GM11168 (cell line): Measurements from ENCODE around the gene MDGA2.

Source experiments
- in situ Hi-C: fragments of 300-500 bp; cut with MboI; formaldehyde crosslinking; loops from one replicate; pipeline ENCODE4 v1.12.0; 2022; ENCODE audit warnings: low sequenced_read_pairs; ENCODE audit not compliant: unreplicated experiment

Gene MDGA2

DNA sequence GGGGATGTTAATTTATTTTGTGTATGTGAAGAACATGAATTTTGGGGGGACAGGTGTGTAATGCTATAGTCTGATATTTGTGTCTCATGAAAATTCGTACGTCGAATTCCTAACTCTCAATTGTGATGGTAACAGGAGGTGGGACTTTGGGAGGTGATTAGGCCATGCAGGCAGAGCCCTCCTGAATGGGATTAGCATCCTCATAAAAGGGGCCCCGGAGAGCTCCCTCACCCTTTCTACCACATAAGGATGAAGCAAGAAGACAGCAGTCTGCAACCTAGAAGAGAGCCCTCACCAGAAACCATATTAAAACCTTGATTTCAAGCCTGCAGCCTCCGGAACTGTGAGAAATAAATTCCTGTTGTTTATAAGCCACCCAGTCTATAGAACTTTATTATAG, 165.4 kb downstream of the MDGA2 start:
- in situ Hi-C loops, result no loop called here

DNA sequence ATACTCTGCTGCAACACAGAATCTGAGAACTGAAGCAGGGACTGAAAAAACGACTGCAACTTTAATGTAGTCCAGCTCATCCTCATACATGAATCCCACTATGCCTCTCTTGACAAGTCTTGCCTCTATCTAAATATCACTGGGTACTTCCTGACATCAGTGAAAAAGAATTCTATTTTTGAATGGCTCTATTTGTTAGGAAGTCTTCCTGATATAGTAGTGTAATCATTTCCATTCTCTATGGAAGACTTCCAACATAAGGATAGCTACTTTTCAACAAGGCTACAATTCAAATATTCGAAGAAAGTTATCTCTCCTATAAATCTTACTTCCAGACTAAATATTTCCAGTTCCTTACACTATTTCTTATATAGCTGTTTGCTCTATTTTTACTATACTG, 167.5 kb downstream of the MDGA2 start:
- in situ Hi-C loops, result no loop called here

DNA sequence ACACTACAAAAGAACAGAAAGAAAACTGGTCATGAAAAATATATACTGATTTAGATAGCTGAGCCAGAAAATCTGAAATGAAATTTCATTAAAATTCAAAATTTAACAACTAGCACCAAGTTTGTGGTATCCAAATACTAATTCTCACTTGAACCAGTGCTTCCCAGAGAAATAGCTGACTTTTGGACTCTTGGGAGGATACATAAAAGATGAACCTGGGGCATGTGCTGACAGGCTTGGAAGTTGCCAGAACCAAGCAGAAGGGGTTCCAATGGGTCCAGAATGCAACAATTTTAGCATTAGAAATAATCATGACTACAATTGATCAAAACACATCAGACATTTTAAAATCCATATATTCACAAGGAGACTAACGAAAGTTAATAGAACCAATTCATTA, 175.0 kb downstream of the MDGA2 start:
- in situ Hi-C loops, result no loop called here

GRCh38 chr14:47490766-47491165, 184.6 kb downstream of the MDGA2 start:
- in situ Hi-C loops, result no loop called here

GRCh38 chr14:47490353-47490752, 185.1 kb downstream of the MDGA2 start:
- in situ Hi-C loops, result no loop called here

DNA sequence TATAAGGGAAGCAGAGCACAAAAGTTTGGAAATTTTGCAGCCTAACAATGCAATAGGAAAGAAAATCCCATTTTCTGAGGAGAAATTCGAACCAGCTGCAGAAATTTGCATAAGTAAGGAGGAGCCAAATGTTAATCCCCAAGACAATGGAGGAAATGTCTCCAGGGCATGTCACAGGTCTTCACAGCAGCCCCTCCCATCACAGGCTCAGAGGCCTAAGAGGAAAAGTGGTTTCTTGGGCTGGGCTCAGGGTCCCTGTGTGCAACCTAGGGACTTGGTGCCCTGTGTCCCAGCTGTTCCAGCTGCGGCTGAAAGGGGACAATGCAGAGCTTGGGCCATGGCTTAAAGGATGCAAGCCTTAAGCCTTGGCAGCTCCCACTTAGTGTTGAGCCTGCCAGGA, 190.0 kb downstream of the MDGA2 start:
- in situ Hi-C loops, result no loop called here

DNA sequence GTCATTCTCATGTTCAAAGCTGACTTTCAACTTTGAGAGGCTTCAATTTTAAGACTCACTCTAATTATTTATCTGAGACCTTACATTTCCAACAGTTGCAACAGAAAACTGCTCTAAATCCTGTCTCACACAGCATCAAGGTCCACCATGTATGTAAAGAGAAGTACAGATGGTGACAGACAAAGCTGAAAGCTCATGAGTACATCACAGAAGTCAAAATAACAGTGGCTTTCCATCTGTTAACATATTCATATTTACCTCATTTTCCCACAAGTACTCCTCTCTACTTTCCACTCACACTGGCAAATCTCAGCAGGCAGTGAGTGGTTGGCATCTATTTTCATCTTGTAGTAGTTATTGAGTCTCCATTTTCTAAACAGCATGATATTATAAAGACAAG, 192.0 kb downstream of the MDGA2 start:
- in situ Hi-C loops, result no loop called here

DNA sequence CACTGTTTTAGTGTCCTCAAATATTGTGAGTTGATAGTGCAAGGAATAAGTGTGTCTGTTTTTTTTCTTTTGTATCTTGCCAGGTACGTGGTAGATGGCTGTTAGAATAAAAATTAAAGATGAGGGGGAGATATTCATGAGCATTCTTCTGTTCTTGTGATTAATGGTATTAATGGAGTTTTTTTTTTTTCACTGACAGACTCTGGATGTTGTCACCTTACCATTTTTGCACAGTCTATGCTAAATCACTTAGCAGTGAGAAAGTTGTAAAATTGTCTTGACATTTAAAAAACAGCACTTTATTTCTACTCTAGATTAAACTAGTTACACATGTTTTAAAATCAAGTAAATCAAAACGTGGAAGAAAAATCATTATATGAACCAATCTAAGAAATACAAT, 204.3 kb downstream of the MDGA2 start:
- in situ Hi-C loops, result no loop called here

DNA sequence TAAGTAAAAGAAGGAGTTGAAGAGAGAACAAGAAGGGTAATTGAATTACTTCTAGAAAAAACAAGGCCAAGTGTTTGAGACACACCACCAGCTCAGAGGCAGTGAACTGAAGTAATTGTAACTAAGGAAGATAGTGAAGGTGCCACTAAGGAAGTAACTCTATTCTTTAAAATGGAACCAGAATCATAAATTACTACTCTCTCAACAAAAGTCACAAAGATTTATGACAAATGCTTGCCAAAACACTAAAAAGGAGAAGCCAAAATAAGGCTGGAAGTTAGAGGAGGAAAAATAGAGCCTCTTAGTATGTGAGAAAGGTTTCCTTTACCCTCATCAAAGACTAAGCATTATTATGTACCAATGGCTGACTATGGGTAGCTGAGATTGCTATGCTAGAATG, 208.5 kb downstream of the MDGA2 start:
- in situ Hi-C loops, result no loop called here

DNA sequence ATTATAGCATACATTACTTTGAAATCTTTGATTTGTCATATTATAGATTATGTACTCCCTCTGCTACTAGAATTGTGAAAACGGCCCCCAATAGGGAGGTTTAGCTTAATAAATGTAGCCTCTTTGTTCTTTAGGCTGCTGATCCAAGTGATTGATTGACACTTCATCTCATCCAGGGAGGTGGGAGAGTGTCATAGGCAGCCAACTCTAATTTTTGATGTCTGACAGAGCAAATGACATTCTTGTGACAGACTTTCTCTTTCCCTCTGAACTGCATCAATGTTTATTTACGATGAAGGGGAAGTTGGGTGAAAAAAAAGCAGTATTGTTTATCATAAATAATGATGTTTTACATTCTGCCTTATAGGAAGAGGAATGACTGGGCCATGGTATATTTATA, 221.4 kb downstream of the MDGA2 start:
- in situ Hi-C loops, result no loop called here

DNA sequence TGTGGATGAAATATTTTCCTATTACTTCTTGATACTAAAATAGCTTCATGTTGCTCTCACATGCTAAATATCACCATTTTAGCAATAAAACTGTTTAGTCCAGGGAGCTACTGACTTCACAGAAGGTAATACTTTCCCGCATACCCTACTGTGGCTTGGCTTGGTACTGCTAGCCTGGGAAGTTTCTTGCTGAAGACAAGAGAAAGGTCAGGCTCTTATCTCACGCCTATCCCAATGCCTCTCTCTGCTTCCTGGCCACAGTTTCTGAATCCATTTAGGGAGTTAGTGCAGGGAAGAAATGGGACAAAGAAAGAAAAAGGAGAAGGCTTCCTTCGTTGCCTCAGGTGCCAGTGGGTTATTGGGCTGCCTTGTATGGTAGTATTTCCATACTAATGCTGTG, 228.3 kb downstream of the MDGA2 start:
- in situ Hi-C loops, result no loop called here

GRCh38 chr14:47442211-47442610, 233.2 kb downstream of the MDGA2 start:
- in situ Hi-C loops, result no loop called here

- in situ Hi-C loops, result no loop called here
These were observed 235.5 kb downstream of the MDGA2 start for GRCh38 chr14:47439953-47440352.

DNA sequence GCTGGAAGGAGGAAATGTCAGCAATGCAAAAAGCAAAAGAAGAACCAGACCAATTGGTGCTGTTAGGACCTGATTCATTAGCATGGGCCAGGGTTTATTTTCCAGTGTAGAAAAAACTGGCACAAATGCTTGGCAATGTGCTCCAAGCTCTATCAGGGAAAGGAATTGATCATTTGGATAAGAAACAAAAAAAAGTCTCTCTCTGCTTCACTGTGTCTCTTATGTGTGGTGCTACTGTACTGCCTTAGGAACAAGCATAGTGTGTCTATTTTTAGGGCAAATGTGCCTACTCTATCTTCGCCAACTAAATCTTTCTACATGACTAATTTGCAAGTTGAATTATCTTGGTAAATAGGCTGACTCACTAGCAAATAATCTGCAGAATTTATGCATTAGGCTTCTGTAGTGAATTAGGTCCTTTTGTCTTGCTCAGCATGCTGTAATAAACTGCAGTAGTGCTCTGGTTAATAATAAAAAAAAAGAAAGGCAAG, 236.7 kb downstream of the MDGA2 start:
- in situ Hi-C loops, result no loop called here

- in situ Hi-C loops, result no loop called here
These were observed 240.0 kb downstream of the MDGA2 start for GRCh38 chr14:47435331-47435965.

- in situ Hi-C loops, result no loop called here
These were observed 247.8 kb downstream of the MDGA2 start for GRCh38 chr14:47427629-47428028.

- in situ Hi-C loops, result no loop called here
These were observed 250.1 kb downstream of the MDGA2 start for GRCh38 chr14:47425302-47425701.

GRCh38 chr14:47422191-47422590, 253.2 kb downstream of the MDGA2 start:
- in situ Hi-C loops, result no loop called here

DNA sequence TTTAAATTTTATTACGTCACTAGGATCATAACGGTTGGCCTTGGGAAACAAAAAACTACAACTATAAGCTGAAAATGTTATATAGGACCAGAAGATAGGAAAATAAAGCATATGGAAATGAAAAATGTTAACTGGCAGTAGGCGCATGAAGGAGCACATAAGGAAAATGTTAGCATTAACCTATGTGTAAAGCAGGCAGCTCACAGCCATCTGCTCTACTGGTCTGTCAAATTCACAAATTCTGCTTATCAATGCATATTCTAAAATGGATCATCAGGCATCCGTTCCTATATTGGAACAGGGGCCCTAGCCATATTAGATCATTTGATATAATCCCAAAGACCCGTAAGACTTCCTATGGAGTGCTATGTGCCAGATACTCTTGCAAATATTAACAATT, 263.9 kb downstream of the MDGA2 start:
- in situ Hi-C loops, result no loop called here

GRCh38 chr14:47392326-47392725, 283.1 kb downstream of the MDGA2 start:
- in situ Hi-C loops, result no loop called here

DNA sequence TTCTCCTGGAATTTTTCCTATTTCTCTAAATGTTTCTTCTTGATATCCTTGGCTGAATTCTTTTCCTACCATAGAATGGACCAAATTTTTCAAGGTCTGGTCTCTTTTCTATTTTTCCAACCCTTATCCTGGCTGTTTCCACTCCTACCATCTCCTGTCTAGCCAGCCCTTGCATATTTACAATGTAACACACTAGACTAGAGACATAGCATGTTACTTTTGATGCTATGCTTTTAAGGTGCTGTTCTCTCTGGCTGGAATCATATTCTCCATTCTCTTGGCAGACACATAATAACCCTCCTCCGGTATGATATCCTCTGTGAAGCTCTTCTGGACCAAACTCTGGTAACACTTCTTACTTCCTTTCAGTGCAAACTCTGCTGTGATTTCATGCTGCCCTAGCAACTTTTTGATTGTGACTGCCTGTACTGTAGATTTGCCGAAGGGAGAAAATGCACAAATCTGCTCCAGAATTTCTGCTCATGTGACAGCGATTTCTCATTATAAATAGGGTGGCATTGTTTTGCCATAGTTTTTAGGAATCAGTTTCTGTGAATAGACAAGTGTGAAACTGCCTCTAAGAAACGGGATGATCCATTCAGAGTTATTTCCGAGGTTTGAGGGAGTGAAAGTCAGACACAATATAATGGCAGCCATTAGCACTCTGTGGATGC, 284.4 kb downstream of the MDGA2 start:
- in situ Hi-C loops, result no loop called here

GRCh38 chr14:47389535-47389934, 285.9 kb downstream of the MDGA2 start:
- in situ Hi-C loops, result no loop called here
